Spleen (tissue), 11 donors: ENCODE measurements around the gene HELZ2. TPM values are rescaled to one million over a fixed set of nuclear protein-coding genes. Genes with fewer than 3 reads are reported as not detected.
A peak's percentile ranks its signal among the peaks of the same experiment; 100 is the strongest.

Source experiments
- DNase-seq: peaks from one replicate; pipeline ENCODE4 v3.0.0-alpha.2; 2020
- H3K27ac ChIP-seq, 8 donors: fragments of 200-600 bp; sonication (generic) in 7 of 8; 1 replicate in 4 of 8; 2 replicates in 4 of 8; pipeline versions ENCODE4 v1.5.0 to v1.8.0; 2016 to 2021; ENCODE audit warnings: inconsistent platforms in 4 of 8, mild to moderate bottlenecking in 4 of 8, moderate library complexity in 1 of 8
- H3K27me3 ChIP-seq, 7 donors: fragments of 200-600 bp; sonication (generic) in 6 of 7; replicated peaks in 1 of 7; 1 replicate in 4 of 7; 2 replicates in 3 of 7; pipeline versions ENCODE4 v1.5.0 to v1.8.0; 2016 to 2021; ENCODE audit warnings: inconsistent platforms in 3 of 7, mild to moderate bottlenecking in 1 of 7
- H3K36me3 ChIP-seq, 6 donors: fragments of 200-600 bp; sonication (generic) in 5 of 6; 1 replicate in 4 of 6; 2 replicates in 2 of 6; pipeline versions ENCODE4 v1.5.0 to v1.8.0; 2016 to 2021; ENCODE audit warnings: inconsistent platforms in 2 of 6
- H3K4me1 ChIP-seq, 6 donors: fragments of 200-600 bp; sonication (generic) in 5 of 6; 1 replicate in 3 of 6; 2 replicates in 3 of 6; pipeline versions ENCODE4 v1.5.0 to v1.8.0; 2016 to 2021; ENCODE audit warnings: inconsistent platforms in 3 of 6
- H3K4me3 ChIP-seq, 8 donors: fragments of 200-600 bp; sonication (generic) in 7 of 8; 1 replicate in 4 of 8; 2 replicates in 4 of 8; pipeline versions ENCODE4 v1.5.0 to v1.8.0; 2016 to 2021; ENCODE audit warnings: inconsistent platforms in 4 of 8, mild to moderate bottlenecking in 4 of 8, moderate library complexity in 2 of 8
- H3K9me3 ChIP-seq, 8 donors: fragments of 200-600 bp; sonication (generic) in 7 of 8; 1 replicate in 4 of 8; 2 replicates in 4 of 8; pipeline versions ENCODE4 v1.5.0 to v1.8.0; 2016 to 2021; ENCODE audit warnings: inconsistent platforms in 4 of 8
- CTCF ChIP-seq, 11 experiments: fragments of 200-600 bp in 7 of 11; fragments of 450-650 bp in 4 of 11; sonication (generic) in 4 of 11; IDR thresholded peaks in 8 of 11; conservative IDR thresholded peaks in 3 of 11; 1 replicate in 7 of 11; 2 replicates in 4 of 11; pipeline versions ENCODE4 v1.4.0 to v1.8.0; 2016 to 2021; ENCODE audit warnings: antibody characterized with exemption in 11 of 11, inconsistent platforms in 4 of 11, mild to moderate bottlenecking in 1 of 11
- POLR2A ChIP-seq, 3 donors: fragments of 450-650 bp; IDR thresholded peaks; one replicate each; pipeline ENCODE4 v1.5.1; 2017; ENCODE audit warnings: antibody characterized with exemption in 3 of 3, mild to moderate bottlenecking in 1 of 3
- POLR2AphosphoS5 ChIP-seq, 3 donors: sonication (generic); formaldehyde crosslinking; IDR thresholded peaks; one replicate each; pipeline ENCODE4 v1.5.1; 2017; ENCODE audit warnings: antibody characterized with exemption in 3 of 3
- WGBS, 5 donors: extraction: QIAGEN DNeasy Blood & Tissue Kit in 3 of 5; methylation state at CpG; one replicate each; pipeline versions ENCODE4 v1.1.5 to v1.1.7; 2013 to 2018; 5-methylcytosine and 5-hydroxymethylcytosine counted together
- intact Hi-C: fragments of 100-400 bp; cut with DNase I; formaldehyde crosslinking; loops from one replicate; pipeline ENCODE4 v1.15.0; 2023; ENCODE audit warnings: low total_unique reads
- polyA plus RNA-seq, 3 donors: library from polyadenylated mRNA; stranded (reverse); fragments of 200-250 nt; gene quantifications; one replicate each; pipeline ENCODE4 v1.2.1, GENCODE V29; 2013
- total RNA-seq, 7 donors: library from RNA; depleted of rRNA in 3 of 7; stranded (reverse); fragments of >200 nt in 3 of 7; fragmentation: NEBNext Ultra II Directional in 4 of 7; extraction: Animal tissue kit (Norgen Biotek cat#: 25700) in 4 of 7; gene quantifications; one replicate each; pipeline versions ENCODE4 v1.1.0 to v1.2.1, GENCODE V29; 2016 to 2021
- donor health status: healthy with polysubstance abuse.
- donor health status: DM: no; HTN: no; CAD: no; lungs with moderate emphysema.
- donor health status: DM: no; HTN: no; CAD: no.
- donor health status: Bipolar disorder and iron deficiency.
- donor health status: healthy.
- donor health status: DM: no; HTN: no; CAD: no.
- donor health status: DM: yes; HTN: yes; CAD: no.

The HELZ2 gene
- total and polyA plus RNA-seq, 10 donors, result 4.3 to 120 (median 62.6) TPM

- H3K36me3 ChIP-seq, result no peaks in the 10 kb centered on the region
- H3K27ac ChIP-seq, result peak overlapping the region; percentile 67 to 89 (median 86)
- 2 to 8% (median 6%) methylated on average over 24 to 34 of the region's 34 CpGs for WGBS, 5 donors
- peaks cover 17 to 81% (median 61%) of the 10 kb centered on the region in 6 donors for H3K4me1 ChIP-seq
- H3K9me3 ChIP-seq, result no peaks in the 10 kb centered on the region
- peak; percentile 98 for DNase-seq
- intact Hi-C loops, result loop anchor here (5.0 to 10.0 kb wide), 2 partner anchors 117 to 435 kb away; partner anchors contain the start of genes RTEL1 and STMN3
- peak; percentile 98 to 100 (median 99) for TF ChIP-seq CTCF (IDR thresholded peaks at IDR 0.05 in 8 of 11, conservative IDR thresholded peaks at IDR 0.05 in 3 of 11)
- TF ChIP-seq POLR2AphosphoS5 (IDR thresholded peaks at IDR 0.05), result peak; percentile 89 to 94 (median 90)
- TF ChIP-seq POLR2A (IDR thresholded peaks at IDR 0.05), result peak in 1 of 3 donors; percentile 44
- peak overlapping the region; percentile 3 to 67 (median 37) for H3K4me3 ChIP-seq
- peaks cover 0 to 16% (median 0%) of the 10 kb centered on the region in 7 donors for H3K27me3 ChIP-seq
Measured at GRCh38 chr20:63537525-63538203, 36.4 kb downstream of the HELZ2 start.

- Histone ChIP-seq H3K27me3 (peaks cover 0 to 17% (median 0%) of the 10 kb centered on the region in 7 donors), H3K36me3 (no peaks in the 10 kb centered on the region), H3K27ac (peak within 1 kb of the TSS; percentile 67 to 89 (median 86)), H3K4me3 (peak within 1 kb of the TSS; percentile 3 to 67 (median 37)), H3K9me3 (no peaks in the 10 kb centered on the region), H3K4me1 (peaks cover 17 to 75% (median 55%) of the 10 kb centered on the region in 6 donors)
- TF ChIP-seq CTCF (IDR thresholded peaks at IDR 0.05 in 8 of 11, conservative IDR thresholded peaks at IDR 0.05 in 3 of 11) (no peak), POLR2AphosphoS5 (IDR thresholded peaks at IDR 0.05) (no peak), POLR2A (IDR thresholded peaks at IDR 0.05) (no peak)
- 58 to 77% (median 70%) methylated on average over 12 to 29 of the region's 29 CpGs for WGBS, 5 donors
- intact Hi-C loops, result loop anchor here (5.0 to 10.0 kb wide), 2 partner anchors 118 to 435 kb away; partner anchors contain the start of genes RTEL1 and STMN3
- peak; percentile 90 for DNase-seq
Measured at GRCh38 chr20:63536997-63537524, 37.0 kb downstream of the HELZ2 start, which contains the start of gene PTK6. TSS of gene PTK6 (minus strand) at chr20:63537376. CDS start at chr20:63537314, 62 bp downstream.

GRCh38 chr20:63536241-63536977 lies 37.6 kb downstream of the HELZ2 start:
- Histone ChIP-seq H3K9me3 (no peaks in the 10 kb centered on the region), H3K4me1 (peaks cover 17 to 68% (median 49%) of the 10 kb centered on the region in 6 donors), H3K27me3 (peaks cover 0 to 17% (median 0%) of the 10 kb centered on the region in 7 donors), H3K36me3 (no peaks in the 10 kb centered on the region), H3K4me3 (peak overlapping the region in 1 of 8 donors; percentile 67), H3K27ac (peak overlapping the region in 5 of 8 donors; percentile 85 to 89 (median 87))
- TF ChIP-seq POLR2AphosphoS5 (IDR thresholded peaks at IDR 0.05) (peak; percentile 66 to 82 (median 71)), POLR2A (IDR thresholded peaks at IDR 0.05) (no peak), CTCF (IDR thresholded peaks at IDR 0.05 in 8 of 11, conservative IDR thresholded peaks at IDR 0.05 in 3 of 11) (no peak)
- peak; percentile 85 for DNase-seq
- intact Hi-C loops, result loop anchor here (5.0 to 10.0 kb wide), 2 partner anchors 118 to 436 kb away; partner anchors contain the start of genes RTEL1 and STMN3
- 65 to 86% (median 72%) methylated on average over 18 to 35 of the region's 35 CpGs for WGBS, 5 donors
